Measurements from ENCODE around the gene SZT2. TPM values are rescaled to one million over a fixed set of nuclear protein-coding genes. Genes with fewer than 3 reads are reported as not detected.

Gene SZT2
- total RNA-seq, 1 experiment from 2014 or later, result 29.0 TPM

GRCh38 chr1:43446881-43447835 lies 57.5 kb downstream of the SZT2 start:
- intact Hi-C loops (cut with micrococcal nuclease; ENCODE audit: unreplicated experiment), result no loop called here
- TF ChIP-seq CTCF (IDR thresholded peaks at IDR 0.05; ENCODE audit: insufficient read depth in 1 of 2, low read depth in 1 of 2, low read length in 1 of 2, severe bottlenecking in 1 of 2, unreplicated experiment in 1 of 2), result no peak
- no TSS peak for BruUV-seq (replicated peaks)
- Mint-ChIP-seq H3K27ac (ENCODE audit: unreplicated experiment) (no peak overlapping the region), H3K4me3 (ENCODE audit: unreplicated experiment) (no peak overlapping the region), H3K36me3 (ENCODE audit: insufficient read depth, unreplicated experiment) (peaks cover 44% of the 10 kb centered on the region), H3K27me3 (ENCODE audit: insufficient read depth, unreplicated experiment) (no peaks in the 10 kb centered on the region), H3K4me1 (ENCODE audit: low read depth, unreplicated experiment) (peaks cover 16% of the 10 kb centered on the region), H3K9me3 (ENCODE audit: unreplicated experiment) (no peaks in the 10 kb centered on the region)
- POLR2A ChIA-PET, result no interaction called here
- no peak overlapping the region for H3K4me3 ChIP-seq (ENCODE audit: low read depth, low read length)
- CTCF ChIA-PET, result no interaction called here
- H3K27me3 ChIP-seq (replicated peaks; ENCODE audit: control insufficient read depth, insufficient read depth, low read length), result no peaks in the 10 kb centered on the region
- no peaks in the 10 kb centered on the region; the same call in 1 of the 2 replicates for H3K36me3 ChIP-seq (ENCODE audit: control insufficient read depth, insufficient read depth, low read length)
- no peak for DNase-seq
- H3K4me1 ChIP-seq, result no peaks in the 10 kb centered on the region
- H3K9me3 ChIP-seq, result no peaks in the 10 kb centered on the region

GRCh38 chr1:43447891-43448708 lies 58.4 kb downstream of the SZT2 start:
- Mint-ChIP-seq H3K4me1 (ENCODE audit: low read depth, unreplicated experiment) (peaks cover 25% of the 10 kb centered on the region), H3K4me3 (ENCODE audit: unreplicated experiment) (no peak overlapping the region), H3K36me3 (ENCODE audit: insufficient read depth, unreplicated experiment) (peaks cover 53% of the 10 kb centered on the region), H3K27ac (ENCODE audit: unreplicated experiment) (no peak overlapping the region), H3K27me3 (ENCODE audit: insufficient read depth, unreplicated experiment) (no peaks in the 10 kb centered on the region), H3K9me3 (ENCODE audit: unreplicated experiment) (no peaks in the 10 kb centered on the region)
- H3K9me3 ChIP-seq, result no peaks in the 10 kb centered on the region
- H3K36me3 ChIP-seq (ENCODE audit: control insufficient read depth, insufficient read depth, low read length), result no peaks in the 10 kb centered on the region; the same call in 1 of the 2 replicates
- ChIA-PET POLR2A (no interaction called here), CTCF (interaction anchor here (0.6 kb wide), 1 partner anchor 449 kb away, joined by 3 read pairs; no protein-coding TSS in a partner anchor)
- intact Hi-C loops (cut with micrococcal nuclease; ENCODE audit: unreplicated experiment), result no loop called here
- H3K27me3 ChIP-seq (replicated peaks; ENCODE audit: control insufficient read depth, insufficient read depth, low read length), result no peaks in the 10 kb centered on the region
- DNase-seq, result no peak
- peaks cover 6% of the 10 kb centered on the region for H3K4me1 ChIP-seq
- no peak for TF ChIP-seq CTCF (IDR thresholded peaks at IDR 0.05; ENCODE audit: insufficient read depth in 1 of 2, low read depth in 1 of 2, low read length in 1 of 2, severe bottlenecking in 1 of 2, unreplicated experiment in 1 of 2)
- BruUV-seq (replicated peaks), result no TSS peak
- no peak overlapping the region for H3K4me3 ChIP-seq (ENCODE audit: low read depth, low read length)

- Mint-ChIP-seq H3K36me3 (ENCODE audit: insufficient read depth, unreplicated experiment) (peaks cover 61% of the 10 kb centered on the region), H3K4me3 (ENCODE audit: unreplicated experiment) (no peak overlapping the region), H3K27me3 (ENCODE audit: insufficient read depth, unreplicated experiment) (no peaks in the 10 kb centered on the region), H3K9me3 (ENCODE audit: unreplicated experiment) (no peaks in the 10 kb centered on the region), H3K4me1 (ENCODE audit: low read depth, unreplicated experiment) (peaks cover 25% of the 10 kb centered on the region), H3K27ac (ENCODE audit: unreplicated experiment) (peak overlapping the region; percentile 41)
- ChIA-PET CTCF (interaction anchor here (0.5 kb wide), 1 partner anchor 22 kb away, joined by 3 read pairs; no protein-coding TSS in a partner anchor), POLR2A (no interaction called here)
- DNase-seq, result no peak
- no peak overlapping the region for H3K4me3 ChIP-seq (ENCODE audit: low read depth, low read length)
- no peaks in the 10 kb centered on the region for H3K9me3 ChIP-seq
- peaks cover 6% of the 10 kb centered on the region for H3K4me1 ChIP-seq
- no peaks in the 10 kb centered on the region; the same call in 1 of the 2 replicates for H3K36me3 ChIP-seq (ENCODE audit: control insufficient read depth, insufficient read depth, low read length)
- BruUV-seq (replicated peaks), result no TSS peak
- H3K27me3 ChIP-seq (replicated peaks; ENCODE audit: control insufficient read depth, insufficient read depth, low read length), result no peaks in the 10 kb centered on the region
- no peak for TF ChIP-seq CTCF (IDR thresholded peaks at IDR 0.05; ENCODE audit: insufficient read depth in 1 of 2, low read depth in 1 of 2, low read length in 1 of 2, severe bottlenecking in 1 of 2, unreplicated experiment in 1 of 2)
- intact Hi-C loops (cut with micrococcal nuclease; ENCODE audit: unreplicated experiment), result no loop called here
Observed at GRCh38 chr1:43448955-43449707, 59.4 kb downstream of the SZT2 start.

Data from Caco-2 (cell line).